LNCaP clone FGC (cell line): Measurements from ENCODE around the gene EXOC2.
A peak's percentile ranks its signal among the peaks of the same experiment; 100 is the strongest.

Experiments used
- DNase-seq: peaks from one replicate; pipeline ENCODE4 v3.0.0-alpha.2; 2011; ENCODE audit warnings: low read depth
- H3K4me3 ChIP-seq: 2 replicates; pipeline ENCODE4 v1.5.1; 2011; ENCODE audit warnings: mild to moderate bottlenecking, low read depth, low read length, control low read depth
- CTCF ChIP-seq: IDR thresholded peaks from 2 replicates; pipeline ENCODE4 v1.5.1; 2012; ENCODE audit warnings: mild to moderate bottlenecking; ENCODE audit not compliant: control insufficient read depth, insufficient read depth; ENCODE audit errors: extremely low read depth

The EXOC2 gene

GRCh38 chr6:692858-693722 lies at the start of gene EXOC2:
TSS of gene EXOC2 (minus strand) at chr6:693139. CDS start at chr6:637818, 55,321 bp downstream.
- DNase-seq, result no peak
- H3K4me3 ChIP-seq, result peak within 1 kb of the TSS; percentile 83
- no peak for TF ChIP-seq CTCF

- no peak for TF ChIP-seq CTCF
- H3K4me3 ChIP-seq, result no peak overlapping the region
- DNase-seq, result no peak
Measured at GRCh38 chr6:741410-742339, 48.7 kb upstream of the EXOC2 start.

- no peak for DNase-seq
- no peak overlapping the region for H3K4me3 ChIP-seq
- TF ChIP-seq CTCF, result no peak
Measured at GRCh38 chr6:736657-737446, 43.9 kb upstream of the EXOC2 start.

GRCh38 chr6:733431-734219 lies 40.7 kb upstream of the EXOC2 start:
- H3K4me3 ChIP-seq, result no peak overlapping the region
- TF ChIP-seq CTCF, result no peak
- DNase-seq, result no peak

- no peak for DNase-seq
- no peak overlapping the region for H3K4me3 ChIP-seq
- TF ChIP-seq CTCF, result no peak
Measured at GRCh38 chr6:731924-732323, 39.0 kb upstream of the EXOC2 start.

- DNase-seq, result no peak
- no peak for TF ChIP-seq CTCF
- H3K4me3 ChIP-seq, result no peak overlapping the region
Measured at GRCh38 chr6:729606-730320, 36.8 kb upstream of the EXOC2 start.
